ENCODE data around the gene ZWILCH.

GRCh38 chr15:66570327-66570726 is 65.2 kb downstream of the ZWILCH start:
- TF ChIP-seq POLR2A (IDR thresholded peaks at IDR 0.05) (no peak), CTCF (IDR thresholded peaks at IDR 0.05) (no peak)
